Measurements from ENCODE around the gene AUTS2.

GRCh38 chr7:69757528-69757927 lies 159.3 kb downstream of the AUTS2 start:
- peak in 1 of 2 experiments; percentile 25; a peak in 2 of 4 replicates for TF ChIP-seq CTCF (conservative IDR thresholded peaks at IDR 0.05; ENCODE audit: low read depth in 2 of 2)
- no peak for TF ChIP-seq EZH2 (IDR thresholded peaks at IDR 0.05; ENCODE audit: low read depth, unreplicated experiment)
- TF ChIP-seq ZNF331 (CRISPR knock-in tag; IDR thresholded peaks at IDR 0.05; ENCODE audit: low read depth): no peak
- no peak for TF ChIP-seq POLR2AphosphoS5 (IDR thresholded peaks at IDR 0.05; ENCODE audit: low read depth)
- TF ChIP-seq EZH2phosphoT487 (IDR thresholded peaks at IDR 0.05; ENCODE audit: unreplicated experiment): no peak
- TF ChIP-seq JUNB (IDR thresholded peaks at IDR 0.05; ENCODE audit: unreplicated experiment): no peak
- no peak for TF ChIP-seq CREB1 (CRISPR knock-in tag; IDR thresholded peaks at IDR 0.05; ENCODE audit: low read depth)
- no peak for TF ChIP-seq ETS1 (IDR thresholded peaks at IDR 0.05)
- no peak for TF ChIP-seq NANOG (IDR thresholded peaks at IDR 0.05; ENCODE audit: borderline replicate concordance)
- no peak for TF ChIP-seq REST (IDR thresholded peaks at IDR 0.05; ENCODE audit: unreplicated experiment)
- TF ChIP-seq STAT1 (IDR thresholded peaks at IDR 0.05; ENCODE audit: unreplicated experiment): no peak
- TF ChIP-seq ZNF462 (CRISPR knock-in tag; IDR thresholded peaks at IDR 0.05): no peak

Measured in GM23338 (cell line).